Uterus (tissue), 2 donors: ENCODE results near the gene RENBP.

Experiments used
- POLR2A ChIP-seq, 2 donors: fragments of 450-650 bp; IDR thresholded peaks; one replicate each; pipeline ENCODE4 v1.6.1; 2016; ENCODE audit warnings: antibody characterized with exemption in 2 of 2, mild to moderate bottlenecking in 1 of 2, moderate library complexity in 1 of 2
- TF ChIP-seq, protein P1 (sequence below), 4 experiments: fragments of 200-600 bp in 2 of 4; fragments of 450-650 bp in 2 of 4; sonication (generic) in 2 of 4; IDR thresholded peaks; one replicate each; pipeline ENCODE4 v1.5.1; 2016 to 2019; ENCODE audit warnings: antibody characterized with exemption in 4 of 4, mild to moderate bottlenecking in 2 of 4, moderate library complexity in 1 of 4

DNA sequence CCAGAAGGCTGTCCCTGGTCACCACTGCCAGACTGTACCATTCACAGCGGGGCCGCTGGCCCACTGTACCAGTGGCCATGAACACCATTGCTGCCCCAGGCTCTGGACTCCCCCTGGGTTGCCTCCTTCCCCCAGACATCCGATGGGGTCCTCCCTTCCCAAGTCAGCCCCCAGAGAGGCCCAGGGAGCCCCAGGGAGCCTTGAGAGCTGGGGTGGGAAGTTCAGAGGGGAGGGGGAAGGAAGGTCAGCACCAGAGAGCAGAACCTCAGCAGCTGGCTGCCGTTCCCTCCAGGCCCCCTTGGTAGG, 17.9 kb downstream of the RENBP start:
- TF ChIP-seq, protein P1, sequence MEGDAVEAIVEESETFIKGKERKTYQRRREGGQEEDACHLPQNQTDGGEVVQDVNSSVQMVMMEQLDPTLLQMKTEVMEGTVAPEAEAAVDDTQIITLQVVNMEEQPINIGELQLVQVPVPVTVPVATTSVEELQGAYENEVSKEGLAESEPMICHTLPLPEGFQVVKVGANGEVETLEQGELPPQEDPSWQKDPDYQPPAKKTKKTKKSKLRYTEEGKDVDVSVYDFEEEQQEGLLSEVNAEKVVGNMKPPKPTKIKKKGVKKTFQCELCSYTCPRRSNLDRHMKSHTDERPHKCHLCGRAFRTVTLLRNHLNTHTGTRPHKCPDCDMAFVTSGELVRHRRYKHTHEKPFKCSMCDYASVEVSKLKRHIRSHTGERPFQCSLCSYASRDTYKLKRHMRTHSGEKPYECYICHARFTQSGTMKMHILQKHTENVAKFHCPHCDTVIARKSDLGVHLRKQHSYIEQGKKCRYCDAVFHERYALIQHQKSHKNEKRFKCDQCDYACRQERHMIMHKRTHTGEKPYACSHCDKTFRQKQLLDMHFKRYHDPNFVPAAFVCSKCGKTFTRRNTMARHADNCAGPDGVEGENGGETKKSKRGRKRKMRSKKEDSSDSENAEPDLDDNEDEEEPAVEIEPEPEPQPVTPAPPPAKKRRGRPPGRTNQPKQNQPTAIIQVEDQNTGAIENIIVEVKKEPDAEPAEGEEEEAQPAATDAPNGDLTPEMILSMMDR (IDR thresholded peaks at IDR 0.05), result no peak
- TF ChIP-seq POLR2A (IDR thresholded peaks at IDR 0.05), result no peak
